GM21381 (cell line): ENCODE data around the gene ARL14.

Source experiments
- ATAC-seq: cut with Tn5 transposase; IDR thresholded peaks from one replicate; pipeline ENCODE4 v1.9.1; 2021; ENCODE audit warnings: mild to moderate bottlenecking, moderate library complexity; ENCODE audit not compliant: unreplicated experiment

Gene ARL14

GRCh38 chr3:160719710-160720109 lies 42.8 kb downstream of the ARL14 start:
- no peak for ATAC-seq

DNA sequence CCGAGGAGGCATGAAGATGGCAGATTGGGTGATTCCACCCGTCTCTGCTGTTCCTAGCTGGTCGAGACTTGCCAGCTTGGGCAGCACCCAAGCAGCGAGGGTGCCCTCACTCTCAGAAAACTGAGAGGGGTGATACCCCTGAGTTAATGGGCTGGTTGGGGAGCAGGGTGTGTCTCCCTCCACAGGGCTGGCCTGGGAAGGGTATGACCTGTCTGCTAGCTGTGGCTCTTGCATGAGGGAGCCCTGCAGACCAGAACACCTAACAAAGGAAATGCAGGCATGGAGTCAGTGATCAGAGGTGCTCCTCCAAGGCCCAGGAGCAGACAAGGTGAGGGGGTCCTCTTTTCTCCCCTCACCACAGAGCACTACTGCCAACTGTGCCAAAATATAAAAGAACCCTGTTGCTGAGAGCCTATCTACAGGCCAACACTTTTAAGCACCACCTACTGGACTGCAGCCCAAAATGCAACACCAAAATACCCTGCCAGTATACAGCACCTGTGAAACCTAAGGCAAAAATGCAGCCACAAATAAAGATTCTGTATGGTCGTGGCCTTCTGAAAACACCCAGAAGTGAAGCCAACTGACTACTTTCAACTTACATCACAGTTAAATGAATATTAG lies 43.3 kb downstream of the ARL14 start:
- no peak for ATAC-seq

GRCh38 chr3:160722331-160722730 lies 45.4 kb downstream of the ARL14 start:
- ATAC-seq: no peak

DNA sequence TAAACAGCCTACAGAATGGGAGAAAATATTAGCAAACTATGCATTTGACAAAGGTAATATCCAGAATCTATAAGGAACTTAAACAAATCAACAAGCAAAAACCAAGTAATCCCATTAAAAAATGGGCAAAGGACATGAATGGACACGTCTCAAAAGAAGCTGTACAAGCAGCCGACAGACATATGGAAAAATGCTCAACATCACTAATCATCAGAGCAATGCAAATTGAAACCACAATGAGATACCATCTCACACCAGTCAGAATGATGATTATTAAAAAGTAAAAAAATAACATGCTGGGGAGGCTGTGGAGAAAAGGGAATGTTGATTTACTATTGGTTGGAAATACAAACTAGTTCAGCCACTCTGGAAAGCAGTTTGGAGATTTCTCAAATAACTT lies 48.4 kb downstream of the ARL14 start:
- no peak for ATAC-seq
